ENCODE results near the gene EDARADD.
"Not testable (repeated sequence)": the region's sequence is repeated elsewhere in the genome, so short reads cannot be mapped to it uniquely, and the experiment has no call there.

The EDARADD gene

DNA sequence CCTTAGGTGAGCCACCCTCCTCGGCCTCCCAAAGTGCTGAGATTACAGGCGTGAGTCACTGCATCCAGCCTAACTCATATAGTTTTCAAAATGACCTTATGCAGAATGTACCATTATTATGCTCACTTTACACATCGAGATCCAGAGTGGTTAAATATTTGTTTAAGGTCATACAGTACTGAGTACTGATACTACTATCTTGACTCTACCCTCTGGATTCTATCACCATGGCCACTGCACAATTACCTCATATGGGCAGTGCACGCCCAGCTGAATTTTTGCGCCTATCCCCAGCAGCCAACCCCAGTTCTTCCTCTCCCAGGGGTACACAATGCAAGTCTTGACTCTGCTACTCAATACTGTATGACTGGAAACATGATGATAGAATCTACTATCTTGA lies 56.7 kb downstream of the EDARADD start:
- DNase-seq = no peak

DNA sequence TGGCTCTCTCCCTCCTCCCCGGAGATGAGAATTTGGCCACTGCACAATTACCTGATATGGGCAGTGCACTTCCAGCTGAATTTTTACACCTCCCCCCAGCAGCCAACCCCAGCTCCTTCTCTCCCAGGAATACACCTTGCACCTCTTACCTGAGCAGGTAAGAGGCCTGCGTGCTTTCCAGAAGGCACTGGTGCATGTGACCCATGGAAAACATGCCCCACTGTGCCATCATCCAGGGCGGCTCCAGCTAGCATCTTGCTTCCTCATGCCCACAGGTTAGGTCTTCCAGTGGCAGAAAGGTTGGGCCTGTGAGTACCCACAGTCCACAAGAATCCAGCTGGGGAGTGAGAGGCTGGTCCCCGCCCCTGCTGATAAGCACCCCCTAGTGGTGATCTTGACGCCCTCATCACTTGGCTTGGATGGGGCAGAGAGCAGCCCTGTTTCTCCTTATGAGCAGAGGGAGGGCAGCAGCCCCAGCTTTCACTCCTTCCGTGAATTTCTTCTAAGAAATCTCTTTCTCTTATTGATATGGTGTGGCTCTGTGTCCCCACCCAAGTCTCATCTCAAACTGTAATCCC lies 57.8 kb downstream of the EDARADD start:
- DNase-seq = no peak

DNA sequence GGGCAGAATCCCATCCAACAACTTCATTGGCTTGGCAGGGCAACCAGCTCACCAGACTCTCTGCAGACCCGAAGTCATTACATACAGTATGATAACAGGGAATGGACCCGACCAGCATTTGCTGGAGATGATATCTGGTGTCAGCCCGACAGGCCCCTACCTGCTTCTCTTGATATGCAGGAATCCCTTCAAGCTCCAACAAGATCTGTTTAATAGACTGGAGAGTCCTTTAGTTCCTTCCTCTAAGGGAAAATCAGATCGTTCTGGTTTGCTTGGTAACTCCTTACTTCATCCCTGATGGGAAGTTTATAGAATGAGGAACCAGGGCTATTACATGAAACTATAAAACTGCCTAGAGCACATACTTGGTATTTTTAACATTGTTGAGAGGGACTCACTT lies 61.2 kb downstream of the EDARADD start:
- no peak for DNase-seq

DNA sequence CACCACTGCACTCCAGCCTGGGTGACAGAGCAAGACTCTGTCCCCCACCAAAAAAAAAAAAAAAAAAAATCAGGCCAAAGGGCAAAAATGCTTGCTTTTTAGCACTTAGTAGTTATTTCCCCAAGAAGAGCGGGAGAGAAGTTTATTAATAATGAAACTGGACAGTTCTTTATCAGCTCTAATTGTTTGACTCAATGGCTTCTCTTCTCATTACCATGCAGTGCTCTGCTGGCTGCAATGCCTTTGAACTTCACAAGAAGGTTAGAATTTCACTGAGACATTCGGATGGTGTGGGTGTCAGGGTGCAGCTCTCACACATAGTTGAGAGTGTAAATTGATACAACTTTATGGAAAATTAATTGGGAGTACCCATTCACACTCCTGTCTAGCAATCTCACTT lies 63.7 kb downstream of the EDARADD start:
- DNase-seq = no peak

DNA sequence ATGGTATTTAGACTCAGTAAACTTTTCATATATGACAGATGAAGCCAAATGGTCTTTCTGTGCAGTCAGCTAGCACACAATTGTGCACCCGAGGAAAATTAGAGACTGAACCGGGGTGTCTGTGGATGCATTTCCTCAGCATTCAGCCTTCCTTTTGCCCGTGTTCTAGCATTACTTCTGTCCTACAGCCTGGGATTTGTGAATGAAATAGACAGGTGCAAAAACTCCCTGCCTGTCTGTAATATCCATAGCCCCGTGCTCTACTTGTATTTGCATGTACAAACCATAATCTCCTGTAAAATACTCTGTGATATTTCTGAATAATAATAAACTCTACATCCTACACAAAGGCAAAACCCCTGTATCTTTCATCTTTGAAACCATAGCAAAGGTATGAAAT lies 64.9 kb downstream of the EDARADD start:
- DNase-seq = no peak

DNA sequence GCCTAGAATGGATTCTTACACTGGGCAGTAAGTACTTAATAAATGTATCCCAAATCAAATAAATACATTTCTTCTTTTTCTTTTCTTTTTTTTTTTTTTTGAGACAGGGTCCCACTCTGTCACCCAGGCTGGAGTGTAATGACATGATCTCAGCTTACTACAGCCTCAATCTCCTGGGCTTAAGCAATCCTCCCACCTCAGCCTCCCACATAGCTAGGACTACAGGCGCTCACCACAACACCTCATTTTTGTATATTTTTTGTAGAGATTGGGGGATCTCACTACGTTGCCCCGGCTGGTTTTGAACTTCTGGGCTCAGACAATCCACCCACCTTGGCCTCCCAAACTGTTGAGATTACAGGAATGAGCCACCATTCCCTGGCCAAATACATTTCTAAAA lies 66.0 kb downstream of the EDARADD start:
- DNase-seq = no peak

DNA sequence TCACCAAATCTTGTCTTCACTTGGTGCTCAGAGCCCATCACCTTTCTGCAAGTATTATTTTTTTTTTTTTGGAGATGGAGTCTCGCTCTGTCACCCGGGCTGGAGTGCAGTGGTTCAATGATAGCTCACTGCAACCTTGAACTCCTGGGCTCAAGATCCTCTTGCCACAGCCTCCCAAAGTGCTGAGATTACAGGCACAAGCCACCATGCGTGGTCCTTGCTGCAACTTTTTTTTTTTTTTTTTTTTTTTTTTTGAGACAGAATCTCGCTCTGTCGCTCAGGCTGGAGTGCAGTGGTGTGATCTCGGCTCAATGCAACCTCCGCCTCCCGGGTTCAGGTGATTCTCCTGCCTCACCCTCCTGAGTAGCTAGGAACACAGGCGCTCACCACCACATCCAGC lies 70.1 kb downstream of the EDARADD start:
- DNase-seq = not testable (repeated sequence)

DNA sequence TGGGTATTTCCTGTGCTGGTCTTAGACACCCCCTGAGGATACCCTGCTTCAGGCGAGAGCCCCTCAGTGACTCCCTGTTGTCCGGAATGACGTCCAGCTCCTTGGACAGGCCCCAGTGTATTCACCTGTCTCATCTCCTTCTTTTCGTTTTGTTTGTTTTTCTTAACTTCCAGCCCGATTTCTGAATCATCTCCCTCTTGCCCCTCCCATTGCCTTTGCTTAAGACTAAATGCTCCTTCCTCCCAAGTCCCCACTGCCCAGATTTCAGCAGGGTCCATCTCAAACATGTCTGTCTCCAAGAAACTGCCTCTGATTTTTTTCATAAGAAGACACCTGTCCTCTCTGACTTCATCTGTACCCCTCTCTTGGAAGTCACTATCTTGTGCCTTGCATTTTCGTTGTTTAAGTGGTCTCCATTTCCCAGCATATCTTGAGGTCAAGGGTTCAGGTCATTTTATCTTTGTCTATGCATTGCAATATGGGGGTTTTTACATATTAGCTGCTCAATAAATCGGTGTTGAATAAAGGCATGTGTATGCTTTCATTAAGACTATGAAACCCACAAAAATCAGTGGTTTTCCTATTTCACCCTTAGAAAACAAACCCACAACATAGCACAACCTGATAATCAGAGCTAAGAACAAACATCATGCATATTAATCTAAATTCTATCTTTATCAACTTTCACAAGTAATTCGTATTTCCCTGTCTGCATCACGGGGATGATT lies 71.3 kb downstream of the EDARADD start:
- DNase-seq = no peak

DNA sequence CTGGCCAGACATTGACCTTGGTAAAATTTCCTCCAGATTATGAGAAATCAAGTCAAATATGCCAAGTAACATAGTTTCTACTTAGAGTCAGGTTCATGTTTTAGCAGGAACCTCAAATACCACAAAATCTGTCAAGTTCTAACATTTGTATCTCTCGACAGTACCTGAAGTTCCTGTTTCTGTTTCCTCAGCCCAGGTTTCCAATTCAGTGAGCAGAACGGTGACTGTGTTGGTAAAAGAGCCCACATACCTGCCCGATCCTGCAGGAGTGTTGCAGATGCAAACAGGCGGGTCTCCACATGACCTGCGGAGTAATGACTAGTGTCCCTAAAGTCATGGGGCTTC lies 71.8 kb downstream of the EDARADD start:
- DNase-seq = no peak

DNA sequence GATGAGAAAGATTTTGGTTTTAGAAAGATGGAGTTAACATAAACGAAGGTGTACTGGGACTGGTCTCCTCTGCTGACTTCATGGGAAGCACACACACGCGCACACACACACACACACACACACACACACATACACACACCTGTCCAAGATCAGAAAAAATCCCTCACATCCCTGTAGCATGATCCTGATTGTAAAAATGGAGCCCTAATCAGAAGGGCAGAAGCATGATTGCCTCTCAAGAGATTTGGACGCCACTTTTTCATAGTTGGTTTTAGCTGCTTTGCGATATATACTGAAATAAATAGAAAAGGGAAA lies 73.2 kb downstream of the EDARADD start:
- no peak for DNase-seq

DNA sequence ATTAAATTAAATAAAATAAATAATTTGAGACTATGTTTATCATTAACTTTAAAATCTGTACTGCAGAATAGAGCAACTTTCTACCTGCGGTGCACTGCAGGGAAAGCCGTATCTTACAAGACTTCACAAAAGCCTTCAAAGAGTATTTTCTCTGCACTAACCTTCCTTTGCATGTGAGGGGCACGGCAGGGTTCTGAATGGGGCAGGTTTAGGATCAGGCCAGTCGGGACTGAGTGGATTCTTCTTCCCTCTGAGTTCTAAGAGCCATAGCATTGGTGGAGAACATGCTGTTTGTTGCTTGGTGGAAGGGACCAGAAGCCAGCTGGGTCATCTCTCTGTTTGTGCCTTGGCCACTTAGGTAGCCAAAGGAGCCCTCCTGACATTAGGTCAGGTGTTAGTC lies 74.5 kb downstream of the EDARADD start:
- DNase-seq = no peak

DNA sequence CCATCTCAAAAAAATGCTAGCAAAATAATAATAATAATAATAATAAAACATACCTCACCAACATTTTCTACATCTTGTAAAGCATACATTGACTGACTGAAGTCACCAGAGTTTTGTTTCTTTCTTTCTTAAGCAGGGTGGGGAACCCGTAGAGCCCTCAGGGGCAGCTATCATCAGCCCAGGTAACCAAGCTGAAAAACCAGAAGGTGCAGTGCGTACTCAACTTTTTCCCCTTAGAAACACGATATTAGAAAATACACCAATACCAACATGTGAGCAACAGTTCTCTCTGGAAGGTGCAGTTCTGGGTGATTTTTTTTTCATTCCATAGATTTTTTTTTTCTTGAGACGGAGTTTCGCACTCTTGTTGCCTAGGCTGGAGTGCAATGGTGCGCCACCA lies 75.4 kb downstream of the EDARADD start:
- DNase-seq = no peak

DNA sequence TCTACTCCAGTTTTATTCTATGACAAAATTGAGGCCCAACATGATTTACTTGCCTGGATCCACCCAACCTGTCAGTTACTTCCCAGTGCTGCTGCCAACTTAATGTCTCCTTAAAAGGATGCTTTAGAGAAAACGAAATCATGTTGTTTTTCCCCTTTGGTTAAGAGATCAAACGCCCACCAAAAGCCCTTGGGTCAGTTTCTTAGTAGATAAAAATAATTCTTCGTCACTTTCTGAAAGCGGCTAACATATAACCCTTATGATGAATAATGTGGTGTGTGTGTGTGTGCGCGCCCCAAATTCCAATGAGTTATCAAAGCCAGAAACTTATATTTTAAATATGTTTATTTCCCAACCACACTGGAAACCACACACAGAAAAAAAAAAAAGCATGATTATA lies 77.0 kb downstream of the EDARADD start:
- DNase-seq = no peak

DNA sequence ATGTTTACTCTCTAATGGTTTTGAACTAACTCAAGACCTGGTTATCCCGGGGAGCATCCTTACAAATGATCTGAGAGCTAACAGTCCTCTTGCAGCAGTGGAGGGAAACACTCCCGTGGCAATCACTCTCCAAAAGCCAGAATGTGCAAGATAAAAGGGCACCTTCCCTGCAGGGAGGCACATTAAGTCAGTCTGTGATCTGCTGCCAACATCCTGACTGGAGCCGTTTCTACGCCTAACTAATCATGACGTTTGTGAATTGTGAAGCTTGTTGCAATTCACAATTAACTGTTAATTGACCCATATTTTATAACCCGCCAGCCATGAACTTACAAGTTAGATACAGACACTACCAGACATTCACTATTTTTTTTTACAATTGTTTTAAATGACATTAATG lies 77.6 kb downstream of the EDARADD start:
- no peak for DNase-seq

DNA sequence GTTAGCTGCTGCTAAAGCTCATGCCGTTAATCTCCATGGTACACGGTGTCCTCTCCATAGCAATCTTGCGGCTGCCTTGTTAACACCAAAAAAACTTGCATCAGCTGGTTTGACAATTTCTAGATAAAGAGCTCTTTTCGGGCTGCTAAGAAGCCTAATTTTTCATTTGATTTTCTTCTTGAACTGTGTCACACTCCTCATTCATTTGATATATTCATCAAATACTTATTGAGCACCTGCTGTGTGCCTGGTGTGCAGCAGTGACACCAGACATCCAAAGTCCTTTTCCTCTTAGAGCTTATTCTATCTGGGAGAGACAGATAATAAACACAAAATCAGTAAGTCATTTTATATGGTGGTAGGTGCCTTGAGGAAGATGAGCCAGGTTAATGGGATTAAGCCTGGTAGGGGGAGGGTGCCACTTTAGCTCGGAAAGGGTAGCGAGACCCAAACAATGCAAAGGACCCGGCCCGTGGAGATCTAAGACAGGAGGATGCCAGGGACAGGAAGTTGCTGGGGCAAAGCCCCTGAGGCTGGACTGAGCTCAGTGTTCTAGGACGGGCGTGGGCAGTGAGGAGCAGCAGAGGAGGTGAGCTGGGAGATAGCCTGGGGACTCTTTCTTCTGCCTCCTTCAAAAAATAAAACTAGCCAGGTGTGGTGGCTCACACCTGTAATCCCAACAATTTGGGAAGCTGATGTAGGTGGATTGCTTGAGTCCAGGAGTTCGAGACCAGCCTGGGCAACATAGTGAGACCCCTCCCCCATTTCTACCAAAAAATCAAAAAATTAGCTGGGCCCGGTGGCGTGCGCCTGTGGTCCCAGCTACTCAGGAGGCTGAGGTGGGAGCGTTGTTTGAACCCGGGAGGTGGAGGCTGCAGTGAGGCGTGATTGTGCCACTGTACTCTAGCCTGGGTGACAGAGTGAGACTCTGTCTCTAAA lies 79.0 kb downstream of the EDARADD start:
- DNase-seq = no peak

DNA sequence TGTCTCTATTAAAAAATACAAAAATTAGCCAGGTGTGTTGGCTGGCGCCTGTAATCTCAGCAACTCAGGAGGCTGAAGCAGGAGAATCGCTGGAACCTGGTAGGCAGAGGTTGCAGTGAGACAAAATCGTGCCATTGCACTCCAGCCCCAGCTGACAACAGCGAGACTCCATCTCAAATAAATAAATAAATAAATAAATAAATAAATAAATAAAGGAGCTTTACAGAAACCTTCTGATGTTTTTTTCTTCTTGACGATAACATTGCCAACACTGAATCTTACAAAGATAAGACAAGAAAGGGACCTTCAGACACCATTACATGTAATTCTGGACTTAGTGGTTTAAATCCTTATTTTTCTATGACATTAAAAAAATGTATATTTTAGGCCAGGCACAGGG lies 81.9 kb downstream of the EDARADD start:
- DNase-seq = no peak

DNA sequence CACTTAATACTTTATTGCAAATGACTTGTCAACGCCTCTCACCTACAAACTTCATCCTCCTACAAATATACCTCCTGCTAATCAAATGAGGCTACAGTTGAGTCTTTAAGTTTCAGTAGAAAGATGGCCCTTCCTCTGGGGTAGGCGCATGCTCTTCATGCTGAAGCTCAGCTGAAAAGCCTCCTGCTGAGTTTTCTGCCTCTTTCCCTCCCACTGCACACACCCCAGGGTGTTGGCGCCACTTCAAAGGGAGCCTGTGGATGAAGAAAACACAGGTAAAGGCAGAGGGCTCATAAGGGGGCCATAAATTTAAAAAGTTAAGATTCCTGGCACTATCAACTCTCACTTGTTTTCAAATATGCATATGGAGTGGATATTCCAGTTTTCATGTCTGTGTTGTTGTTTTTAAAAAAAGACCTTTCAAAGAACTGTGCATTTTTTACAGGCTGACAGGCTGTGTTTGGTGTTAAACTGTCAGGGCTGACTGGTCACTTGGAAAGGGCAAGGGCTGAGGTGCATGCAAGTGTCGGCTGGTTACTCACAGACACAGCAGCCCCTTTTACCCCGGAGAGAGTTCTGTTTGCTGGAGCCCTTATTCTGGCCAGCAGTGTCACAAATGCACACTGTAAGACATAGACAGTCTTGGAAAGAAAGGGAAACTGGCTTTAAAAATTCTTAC lies 86.8 kb downstream of the EDARADD start:
- no peak for DNase-seq

DNA sequence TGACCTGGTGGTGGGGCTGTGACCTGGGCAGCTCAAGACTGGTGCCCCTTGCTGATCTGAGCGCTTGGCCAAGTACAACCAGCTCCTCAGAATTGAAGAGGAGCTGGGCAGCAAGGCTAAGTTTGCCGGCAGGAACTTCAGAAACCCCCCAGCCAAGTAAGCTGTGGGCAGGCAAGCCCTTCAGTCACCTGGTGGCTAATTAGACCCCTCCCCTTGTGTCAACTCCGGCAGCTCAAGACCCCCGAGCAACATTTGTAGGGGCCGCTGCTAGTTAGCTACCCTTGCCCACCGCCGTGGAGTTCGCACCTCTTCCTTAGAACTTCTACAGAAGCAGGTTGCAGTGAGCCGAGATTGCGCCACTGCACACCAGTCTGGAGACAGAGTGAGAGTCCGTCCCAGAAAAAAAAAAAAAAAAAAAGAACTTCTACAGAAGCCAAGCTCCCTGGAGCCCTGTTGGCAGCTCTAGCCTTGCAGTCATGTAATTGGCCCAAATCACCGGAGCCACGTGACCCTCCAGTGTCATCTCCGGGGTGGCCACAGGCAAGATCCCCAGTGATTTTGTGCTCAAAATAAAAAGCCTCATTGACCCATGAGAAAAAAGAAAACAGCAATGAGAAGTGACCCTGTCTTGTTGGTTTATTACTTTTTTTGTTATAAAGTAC lies 90.4 kb downstream of the EDARADD start:
- DNase-seq = no peak

DNA sequence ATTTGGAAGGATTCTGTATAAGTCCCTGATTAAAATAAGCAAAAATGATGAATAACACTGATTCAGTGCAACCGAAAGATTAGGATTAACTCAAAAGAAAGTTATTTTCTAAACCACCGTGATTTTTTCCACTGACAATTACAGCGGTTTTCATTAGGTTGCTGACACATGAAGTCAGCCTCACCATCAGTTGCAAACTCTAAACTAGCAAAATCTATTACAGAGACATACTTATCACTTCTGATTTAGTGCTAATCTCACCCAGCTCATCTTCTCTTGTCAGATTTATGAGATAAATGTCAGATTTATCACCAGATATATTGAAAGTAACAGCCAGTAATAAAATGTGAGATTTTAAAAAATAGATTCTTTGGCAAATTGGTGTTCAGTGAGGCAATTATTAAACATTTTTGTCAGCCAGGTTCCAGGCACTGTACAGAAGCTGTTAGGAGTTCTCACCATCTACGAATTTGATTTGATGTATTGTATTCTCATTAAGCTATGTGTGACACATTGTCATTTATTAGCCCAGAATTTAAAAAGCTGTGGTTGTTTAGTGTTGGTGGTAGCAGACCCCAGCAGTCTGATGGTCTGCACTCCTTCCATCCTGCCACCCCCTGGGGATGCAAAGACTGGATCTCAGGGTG lies 92.4 kb downstream of the EDARADD start:
- DNase-seq = no peak

DNA sequence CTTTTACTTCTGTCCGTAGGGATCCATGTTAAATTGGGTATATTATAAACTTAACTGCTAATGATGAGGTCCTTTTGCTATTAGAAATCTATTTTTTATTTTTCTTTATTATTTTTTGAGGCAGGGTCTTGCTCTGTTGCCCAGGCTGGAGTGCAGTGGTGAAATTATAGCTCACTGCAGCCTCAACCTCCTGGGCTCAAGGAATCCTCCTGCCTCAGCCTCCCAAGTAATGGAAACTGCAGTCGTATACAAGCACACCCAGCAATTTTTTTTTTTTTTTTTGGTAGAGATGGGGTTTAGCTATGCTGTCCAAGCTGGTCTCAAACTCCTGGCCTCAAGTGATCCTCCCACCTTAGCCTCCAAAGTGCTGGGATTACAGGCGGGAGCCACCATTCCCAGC lies 95.1 kb downstream of the EDARADD start:
- not testable (repeated sequence) for DNase-seq

DNA sequence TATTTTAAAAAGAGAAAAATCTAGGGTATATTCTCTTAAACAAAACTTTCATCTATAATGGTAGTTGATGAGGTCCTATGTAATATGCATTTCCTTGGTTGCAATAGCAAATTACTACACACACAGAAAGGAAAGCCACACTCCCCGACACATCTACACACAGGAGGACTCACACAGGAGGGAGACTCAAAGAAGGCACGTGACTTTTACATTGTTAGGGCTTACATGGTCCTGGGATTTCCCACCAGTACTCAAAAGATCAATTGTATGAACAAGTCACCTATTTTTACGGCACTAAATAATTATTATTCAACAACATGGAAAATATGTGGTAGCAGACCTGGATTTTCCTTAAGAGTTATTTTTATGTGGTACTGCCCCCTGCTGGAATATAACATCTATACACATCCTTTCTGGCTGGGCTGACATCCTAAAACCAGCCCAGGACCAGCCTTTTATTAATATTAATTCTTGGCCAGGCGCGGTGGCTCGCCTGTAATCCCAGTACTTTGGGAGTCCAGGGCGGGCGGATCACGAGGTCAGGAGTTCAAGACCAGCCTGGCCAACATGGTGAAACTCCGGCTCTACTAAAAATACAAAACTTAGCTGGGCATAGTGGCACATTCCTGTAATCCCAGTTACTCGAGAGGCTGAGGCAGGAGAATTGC lies 95.8 kb downstream of the EDARADD start:
- peak; percentile 46 for DNase-seq

All from amniotic stem cell (primary cell).